Panc1 (cell line): ENCODE data around the gene NPHP4. TPM values are rescaled to one million over a fixed set of nuclear protein-coding genes. Genes with fewer than 3 reads are reported as not detected.

Source experiments
- ATAC-seq: fragments of 200-7000 bp; cut with Tn5 transposase; 2 replicates; pipeline ENCODE4 v1.9.1; 2020; ENCODE audit warnings: mild to moderate bottlenecking, moderate library complexity
- BruUV-seq: library from RNA; stranded (reverse); fragments of 400-500 nt; replicated peaks from 2 replicates; lab custom pipeline; 2021; lab: Mats Ljungman, UMichigan
- CTCF ChIA-PET: fragments of 300-600 bp; sonication (Branson Sonifier 250); formaldehyde crosslinking; loops from one replicate; lab custom pipeline; 2022; ENCODE audit warnings: antibody characterized with exemption; lab: Charles Lee
- POLR2A ChIA-PET: fragments of 300-600 bp; sonication (Branson Sonifier 250); formaldehyde crosslinking; loops from one replicate; lab custom pipeline; 2022; ENCODE audit warnings: antibody characterized with exemption; lab: Charles Lee
- DNase-seq: peaks from one replicate; pipeline ENCODE4 v3.0.0-alpha.2; 2010; ENCODE audit warnings: low read depth, low spot score
- H3K27ac ChIP-seq: 2 replicates; pipeline ENCODE4 v1.5.1; 2011; ENCODE audit warnings: mild to moderate bottlenecking, low read length, inconsistent platforms
- H3K27me3 ChIP-seq: fragments of 200-500 bp; sonication (Bioruptor generic); 2 replicates; pipeline ENCODE4 v1.6.0; 2014; ENCODE audit warnings: low read length, inconsistent platforms; ENCODE audit not compliant: control insufficient read depth, insufficient read depth
- H3K36me3 ChIP-seq: fragments of 200-500 bp; sonication (Bioruptor generic); 2 replicates; pipeline ENCODE4 v1.5.1; 2014; ENCODE audit warnings: inconsistent platforms, mild to moderate bottlenecking, low read length, moderate library complexity; ENCODE audit not compliant: control insufficient read depth, insufficient read depth
- H3K4me1 ChIP-seq: 2 replicates; pipeline ENCODE4 v1.5.1; 2011; ENCODE audit warnings: inconsistent platforms, mild to moderate bottlenecking, low read length, moderate library complexity; ENCODE audit not compliant: control insufficient read depth, insufficient read depth
- H3K4me3 ChIP-seq, 2 experiments: 2 replicates each; pipeline ENCODE4 v1.5.1; 2011 to 2012; ENCODE audit warnings: low read depth in 2 of 2, low read length in 2 of 2, mild to moderate bottlenecking in 2 of 2, inconsistent platforms in 1 of 2, moderate library complexity in 1 of 2
- H3K9me3 ChIP-seq: fragments of 200-500 bp; sonication (Bioruptor generic); 2 replicates; pipeline ENCODE4 v1.5.1; 2014; ENCODE audit warnings: low read depth, mild to moderate bottlenecking, inconsistent platforms, low read length, moderate library complexity; ENCODE audit not compliant: control insufficient read depth, insufficient read depth
- CTCF ChIP-seq: fragments of 450-650 bp; IDR thresholded peaks from 2 replicates; pipeline ENCODE4 v1.5.1; 2017; ENCODE audit warnings: mild to moderate bottlenecking
- POLR2AphosphoS5 ChIP-seq: IDR thresholded peaks from 2 replicates; pipeline ENCODE4 v1.6.1; 2012; ENCODE audit warnings: mild to moderate bottlenecking, low read depth, low read length, moderate library complexity
- REST ChIP-seq, 2 experiments: IDR thresholded peaks; 2 replicates each; pipeline ENCODE4 v1.6.1; 2011 to 2012; ENCODE audit warnings: low read depth in 2 of 2, control low read depth in 1 of 2, low read length in 1 of 2, mild to moderate bottlenecking in 1 of 2, moderate library complexity in 1 of 2; ENCODE audit not compliant: insufficient read depth in 1 of 2
- SIN3A ChIP-seq: IDR thresholded peaks from 2 replicates; pipeline ENCODE4 v1.6.1; 2012; ENCODE audit warnings: low read depth, mild to moderate bottlenecking, low read length, moderate library complexity, borderline replicate concordance; ENCODE audit not compliant: insufficient read depth
- TCF7L2 ChIP-seq: IDR thresholded peaks from 2 replicates; pipeline ENCODE4 v1.6.1; 2011; ENCODE audit warnings: mild to moderate bottlenecking, low read depth, low read length, inconsistent platforms
- in situ Hi-C: cut with HindIII; loops from 2 replicates; pipeline ENCODE4 v1.10.0; 2016; ENCODE audit warnings: low sequenced_read_pairs, low pct_unique_long_range_greater_than_20kb
- intact Hi-C: fragments of 100-400 bp; cut with micrococcal nuclease; formaldehyde crosslinking; loops from one replicate; pipeline ENCODE4 v1.10.0; 2022; ENCODE audit not compliant: unreplicated experiment
- total RNA-seq: library from RNA; stranded (reverse); gene quantifications from one replicate; pipeline ENCODE4 v1.2.1, GENCODE V29; 2021; ENCODE audit not compliant: unreplicated experiment

NPHP4 gene
- total RNA-seq, 1 experiment from 2014 or later = 20.1 TPM

GRCh38 chr1:5913078-5913845, 79.0 kb downstream of the NPHP4 start:
- CTCF ChIA-PET = no interaction called here
- ATAC-seq (no peak), DNase-seq (no peak)
- Histone ChIP-seq H3K27me3 (no peaks in the 10 kb centered on the region), H3K4me1 (no peaks in the 10 kb centered on the region), H3K36me3 (no peaks in the 10 kb centered on the region; the same call in 1 of the 2 replicates), H3K27ac (no peak overlapping the region), H3K9me3 (no peaks in the 10 kb centered on the region), H3K4me3 (no peak overlapping the region)
- TF ChIP-seq SIN3A (no peak), CTCF (no peak), REST (IDR thresholded peaks at IDR 0.05; ENCODE audit: insufficient read depth in 1 of 2, low read depth in 2 of 2, low read length in 1 of 2) (no peak), POLR2AphosphoS5 (no peak), TCF7L2 (no peak)
- intact Hi-C loops (no loop called here), in situ Hi-C loops (no loop called here)
- no TSS peak for BruUV-seq
- POLR2A ChIA-PET = no interaction called here

GRCh38 chr1:5911871-5912271, 80.4 kb downstream of the NPHP4 start:
- ChIA-PET CTCF (no interaction called here), POLR2A (no interaction called here)
- DNase-seq (no peak), ATAC-seq (no peak)
- Histone ChIP-seq H3K4me3 (no peak overlapping the region), H3K9me3 (no peaks in the 10 kb centered on the region), H3K36me3 (no peaks in the 10 kb centered on the region), H3K27me3 (no peaks in the 10 kb centered on the region), H3K4me1 (no peaks in the 10 kb centered on the region), H3K27ac (no peak overlapping the region)
- no TSS peak for BruUV-seq
- intact Hi-C loops (no loop called here), in situ Hi-C loops (no loop called here)
- TF ChIP-seq REST (IDR thresholded peaks at IDR 0.05; ENCODE audit: insufficient read depth in 1 of 2, low read depth in 2 of 2, low read length in 1 of 2) = no peak
- TF ChIP-seq CTCF = no peak
- TF ChIP-seq SIN3A = no peak
- no peak for TF ChIP-seq POLR2AphosphoS5
- no peak for TF ChIP-seq TCF7L2
